C4-2B (cell line): ENCODE data around the gene CTRL.

ENCODE experiments used
- CTCF ChIP-seq: fragments of 450-650 bp; conservative IDR thresholded peaks from 2 replicates; pipeline ENCODE4 v1.5.1; 2017; ENCODE audit warnings: mild to moderate bottlenecking
- ZFX ChIP-seq: fragments of 450-650 bp; IDR thresholded peaks from 2 replicates; pipeline ENCODE4 v1.6.1; 2017

DNA sequence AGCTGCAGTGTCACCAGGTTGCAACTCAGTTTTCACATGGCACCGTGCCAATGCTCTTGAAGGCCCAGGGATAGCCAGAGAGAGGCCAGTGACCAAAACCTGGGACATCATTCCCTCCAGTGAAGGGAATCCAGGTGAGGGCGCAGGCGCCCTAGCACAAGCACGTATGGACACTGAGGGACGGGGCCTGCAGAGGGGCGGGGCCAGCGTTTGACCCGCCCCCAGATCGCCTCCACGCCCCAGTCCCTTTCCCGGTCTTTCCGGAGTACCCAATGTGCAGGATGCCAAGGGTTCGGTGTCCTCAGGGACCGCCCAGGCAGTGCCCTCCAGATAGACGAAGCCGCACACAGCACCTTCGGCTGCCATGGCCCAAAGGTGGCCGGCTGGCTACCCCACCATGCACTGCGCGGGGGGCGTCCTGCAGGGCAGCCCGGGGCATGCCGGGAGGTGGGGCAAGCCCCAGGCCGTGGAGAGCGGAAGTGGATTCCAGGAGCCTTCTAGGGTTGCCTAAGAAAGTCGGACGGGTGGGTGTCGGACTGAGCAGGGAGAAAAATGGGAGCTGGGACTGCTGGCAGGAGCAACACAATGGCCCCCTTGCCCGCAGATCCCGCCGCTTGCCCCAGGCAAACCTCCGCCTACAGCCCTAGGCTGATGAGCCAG, 32.1 kb upstream of the CTRL start:
- TF ChIP-seq CTCF (no peak), ZFX (no peak)
